Hepatic stellate cell (primary cell): Measurements from ENCODE around the gene TMEM229B.

Source experiments
- DNase-seq: peaks from one replicate; pipeline ENCODE4 v3.0.0; 2011; ENCODE audit warnings: low spot score

The TMEM229B gene

DNA sequence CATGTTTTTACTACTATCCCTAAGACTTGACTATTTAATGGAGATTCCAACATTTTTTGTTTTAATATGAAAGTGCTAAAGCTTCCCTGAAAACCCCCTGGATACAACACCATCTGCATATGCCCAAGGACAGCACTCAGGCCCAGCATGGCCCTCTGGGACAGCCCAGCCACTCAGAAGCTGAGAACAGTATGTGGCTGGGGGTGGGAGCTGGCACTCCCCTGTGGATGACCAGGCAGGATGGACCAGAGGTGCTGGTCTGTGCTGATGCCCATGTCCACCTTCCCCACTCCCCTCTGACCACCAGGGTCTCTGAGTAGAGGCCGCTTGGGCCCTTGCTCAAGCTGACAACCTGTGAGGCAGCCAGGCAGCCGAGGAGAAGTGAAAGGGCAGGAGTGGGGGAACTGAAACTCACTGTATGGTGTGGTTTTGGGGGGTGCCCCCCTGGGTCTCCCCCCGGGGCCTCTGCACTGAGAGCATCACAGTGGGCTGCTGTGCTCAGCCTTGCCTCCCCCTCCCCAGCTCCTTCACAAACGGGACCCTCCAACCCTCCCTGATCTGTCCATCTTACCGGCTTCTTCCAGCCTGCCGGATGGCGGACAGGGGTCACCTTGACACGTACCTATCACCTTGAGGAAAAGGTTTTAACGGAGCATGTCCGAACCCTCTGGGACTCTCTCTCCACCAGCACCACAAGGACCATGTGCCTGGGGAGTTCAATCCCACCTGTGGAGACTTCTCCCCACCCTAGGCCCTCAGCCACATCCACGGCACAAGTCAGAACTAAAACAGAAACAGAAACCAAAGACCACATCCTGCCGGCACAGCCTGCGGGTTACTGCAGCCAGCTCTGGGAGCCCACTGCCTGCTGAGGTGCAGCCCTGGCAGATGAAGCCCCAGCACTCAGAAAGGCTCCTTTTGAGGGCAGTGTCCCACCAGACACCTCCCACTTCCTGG lies at the start of gene TMEM229B:
TSS of gene TMEM229B (minus strand) at position 785 of the 957 bp plus-strand sequence. CDS start 14,798 bp downstream, outside the sequence.
- DNase-seq = peak; percentile 84

DNA sequence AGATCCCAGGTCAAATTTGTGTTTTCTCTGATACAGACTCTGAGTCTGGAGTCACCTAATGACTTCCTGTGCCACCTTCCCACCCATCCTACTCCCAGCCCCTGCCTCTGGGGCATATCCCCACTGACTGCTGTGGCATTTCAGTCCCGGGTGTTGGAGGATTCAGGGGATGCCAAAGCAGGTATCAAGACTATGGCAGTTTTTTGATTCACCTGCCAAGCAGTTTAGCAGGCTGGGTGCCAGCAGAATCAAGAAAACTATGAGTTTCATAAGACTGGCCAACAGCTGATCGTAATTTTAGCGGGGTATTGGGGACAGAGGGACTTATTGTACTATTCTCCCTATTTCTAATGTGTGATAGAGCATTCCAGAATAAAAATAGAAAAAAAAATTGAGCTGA lies 49.2 kb upstream of the TMEM229B start:
- DNase-seq = no peak

DNA sequence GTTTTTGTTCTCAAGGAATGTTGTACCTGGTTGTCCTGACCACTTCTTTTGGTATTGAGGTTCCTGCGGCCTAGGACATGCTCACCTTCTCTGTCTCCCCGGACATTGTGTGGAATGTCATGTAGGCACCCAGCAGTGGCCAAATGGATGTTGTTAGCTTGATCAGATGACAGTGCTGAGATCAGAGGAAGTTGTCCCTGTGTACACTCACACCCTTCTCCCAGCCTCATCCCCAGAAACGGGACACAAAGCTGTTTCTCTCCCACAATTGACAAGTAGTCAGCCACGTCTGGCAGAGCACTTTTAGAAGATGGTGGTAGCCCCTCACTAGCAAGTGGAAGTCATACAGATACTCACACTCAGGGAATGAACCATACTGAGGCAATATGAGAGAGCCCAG lies 47.6 kb upstream of the TMEM229B start:
- DNase-seq = no peak

DNA sequence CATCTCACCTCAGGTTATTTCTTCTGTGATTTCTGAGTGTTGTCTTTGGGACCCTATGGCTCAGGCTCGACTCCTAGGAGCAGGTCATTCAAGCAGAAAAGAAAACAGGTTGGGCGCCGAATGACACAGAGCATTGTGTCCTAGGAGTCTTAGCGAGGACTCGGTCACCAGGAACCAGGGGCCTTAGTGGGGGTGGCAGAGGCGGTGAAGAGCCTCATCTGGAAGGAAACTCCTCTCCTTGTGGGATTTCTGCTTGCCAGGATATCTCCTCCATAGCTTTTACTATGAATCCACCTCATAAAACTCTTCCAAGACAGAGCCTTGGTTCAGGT lies 45.2 kb upstream of the TMEM229B start:
- no peak for DNase-seq

DNA sequence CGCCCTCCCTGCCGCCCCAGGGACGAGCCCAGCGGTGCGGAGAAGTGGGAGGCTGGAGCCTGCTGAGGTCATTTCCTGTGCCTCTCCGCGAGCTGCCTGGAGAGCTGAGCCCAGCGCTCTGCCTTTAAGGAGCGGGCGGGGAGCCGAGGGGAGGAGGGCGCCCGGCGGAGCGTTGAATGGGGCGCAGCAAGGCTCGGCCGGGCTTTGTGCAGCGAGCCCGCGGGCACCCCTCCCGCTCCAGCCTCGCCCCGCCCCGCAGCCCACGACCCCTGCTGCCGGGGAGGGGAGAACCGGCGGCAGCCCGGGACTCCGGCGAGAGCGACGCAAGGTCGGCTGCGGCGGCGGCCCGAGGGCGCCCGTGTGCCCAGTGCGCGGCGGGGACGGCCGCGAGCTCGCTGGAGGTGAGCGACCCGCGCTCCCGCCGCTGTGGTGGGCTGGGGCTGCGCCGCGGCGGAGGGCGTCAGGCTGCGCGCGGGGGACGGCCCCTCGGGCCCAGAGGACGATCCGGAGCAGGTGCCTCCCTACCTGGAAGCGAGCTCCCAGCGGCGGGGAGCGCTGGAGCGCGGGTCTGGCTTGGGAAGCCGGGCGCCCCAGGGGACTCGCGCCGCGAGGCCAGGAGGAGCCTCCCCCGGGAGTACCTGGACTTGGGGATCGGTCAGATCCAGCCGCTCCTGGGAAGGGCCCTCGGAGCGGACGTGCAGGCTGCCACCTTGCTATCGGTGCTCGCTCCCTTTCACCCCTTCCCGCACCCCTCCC lies 44.7 kb upstream of the TMEM229B start, which contains the start of gene PLEKHH1:
TSS of gene PLEKHH1 (plus strand) at position 293 of the 756 bp plus-strand sequence. CDS start 8,578 bp downstream, outside the sequence.
- DNase-seq = peak; percentile 76

DNA sequence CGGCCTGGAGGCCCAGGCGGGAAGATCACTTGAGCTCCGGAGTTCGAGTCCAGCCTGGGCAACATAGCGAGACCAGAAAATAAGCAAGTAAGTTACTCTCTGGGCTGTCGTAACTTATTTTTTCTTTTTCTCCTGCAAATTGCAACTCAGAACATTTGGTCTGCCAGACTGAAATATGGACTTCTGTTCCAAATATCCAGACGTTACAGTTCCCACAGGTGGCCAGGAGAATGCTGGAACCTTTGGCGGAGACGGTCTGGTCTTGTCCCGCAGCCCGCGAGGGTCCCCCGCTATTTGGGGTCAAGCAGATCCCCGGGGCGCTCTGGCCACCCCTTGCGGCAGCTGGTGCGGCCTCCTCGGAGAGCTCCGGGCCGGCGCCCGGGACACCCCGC lies 44.1 kb upstream of the TMEM229B start:
- no peak for DNase-seq

DNA sequence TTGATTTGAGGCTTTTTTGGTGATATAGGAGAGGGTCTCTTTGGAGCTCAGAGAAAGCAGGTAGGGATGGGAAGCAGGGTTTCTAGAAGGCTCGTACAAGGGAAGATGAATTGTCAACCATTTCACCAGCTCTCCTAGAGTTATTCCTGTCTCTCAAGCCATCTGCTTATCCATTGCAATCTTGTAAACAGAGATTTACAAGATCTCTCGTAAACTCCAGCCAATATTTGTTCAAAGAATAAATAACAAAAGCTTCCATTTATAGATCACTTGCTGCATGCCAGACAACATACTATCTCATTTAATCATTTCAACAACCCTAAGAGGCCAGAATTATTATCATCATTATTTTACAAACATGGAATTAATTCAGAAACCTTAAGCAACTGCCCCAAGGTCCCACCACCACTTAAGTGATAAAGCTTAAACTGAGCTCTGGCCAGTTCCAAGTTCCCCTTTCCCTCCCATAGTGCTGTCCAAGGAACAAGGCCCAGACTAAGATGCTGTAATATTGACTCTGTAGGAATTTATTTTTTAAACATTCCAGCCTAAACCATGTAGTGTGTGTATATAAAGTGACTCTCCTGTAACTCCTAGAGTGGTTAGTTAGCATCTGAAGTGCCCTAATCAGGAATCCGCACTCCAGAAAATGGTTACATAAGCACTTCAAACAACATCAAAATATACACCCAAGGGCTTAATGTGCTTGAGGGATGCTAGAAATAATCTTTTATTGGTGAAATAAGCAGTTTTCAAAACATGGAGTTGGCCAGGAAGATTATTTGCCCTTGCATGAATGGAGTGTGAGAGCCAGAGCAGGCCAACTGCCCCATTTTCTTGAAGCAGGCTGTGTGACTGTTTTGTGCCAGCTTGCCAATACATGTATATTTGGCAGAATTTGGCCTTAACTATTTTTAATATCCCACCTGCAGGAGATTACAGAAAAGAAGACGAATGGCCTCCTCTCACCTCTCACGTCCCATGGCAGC lies 41.7 kb upstream of the TMEM229B start:
- no peak for DNase-seq

DNA sequence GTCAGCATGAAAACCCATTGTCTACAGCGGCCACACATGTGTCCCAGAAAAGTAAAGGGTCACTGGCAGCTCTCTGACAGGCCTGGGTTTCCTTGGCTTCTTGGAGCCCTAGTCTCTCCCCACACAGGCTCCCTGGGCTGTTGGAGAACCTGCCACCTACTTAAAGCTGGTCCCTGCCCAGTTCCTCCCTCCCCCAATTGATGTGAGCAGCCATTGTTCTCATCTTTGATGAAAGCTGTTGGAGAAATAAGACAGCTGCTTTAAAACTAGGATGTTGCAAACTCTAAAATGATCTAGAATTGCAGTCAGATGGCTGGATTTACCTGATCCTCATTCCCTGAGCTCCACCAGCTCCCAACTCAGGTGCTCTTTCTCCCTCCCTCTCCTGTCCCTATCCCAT lies 39.8 kb upstream of the TMEM229B start:
- no peak for DNase-seq

DNA sequence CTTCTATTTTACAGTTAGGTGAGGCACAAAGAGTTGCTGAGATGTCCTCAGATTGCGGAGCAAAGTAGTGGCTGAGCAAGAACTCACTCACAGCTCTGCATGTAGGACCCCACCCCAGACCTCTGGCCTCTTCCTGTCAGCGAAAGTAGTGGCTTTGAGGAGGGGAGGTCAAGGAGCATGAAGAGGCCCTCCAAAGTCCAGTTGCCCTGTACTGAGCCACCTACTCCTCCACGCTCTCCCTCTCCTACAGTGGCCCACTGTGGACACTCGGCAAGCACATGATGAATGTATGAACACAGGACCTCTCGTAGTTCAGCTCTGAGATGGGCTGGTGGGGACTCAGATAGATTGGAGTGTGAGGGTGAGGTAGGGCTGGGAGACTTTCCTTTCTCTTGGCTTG lies 39.2 kb upstream of the TMEM229B start:
- no peak for DNase-seq

DNA sequence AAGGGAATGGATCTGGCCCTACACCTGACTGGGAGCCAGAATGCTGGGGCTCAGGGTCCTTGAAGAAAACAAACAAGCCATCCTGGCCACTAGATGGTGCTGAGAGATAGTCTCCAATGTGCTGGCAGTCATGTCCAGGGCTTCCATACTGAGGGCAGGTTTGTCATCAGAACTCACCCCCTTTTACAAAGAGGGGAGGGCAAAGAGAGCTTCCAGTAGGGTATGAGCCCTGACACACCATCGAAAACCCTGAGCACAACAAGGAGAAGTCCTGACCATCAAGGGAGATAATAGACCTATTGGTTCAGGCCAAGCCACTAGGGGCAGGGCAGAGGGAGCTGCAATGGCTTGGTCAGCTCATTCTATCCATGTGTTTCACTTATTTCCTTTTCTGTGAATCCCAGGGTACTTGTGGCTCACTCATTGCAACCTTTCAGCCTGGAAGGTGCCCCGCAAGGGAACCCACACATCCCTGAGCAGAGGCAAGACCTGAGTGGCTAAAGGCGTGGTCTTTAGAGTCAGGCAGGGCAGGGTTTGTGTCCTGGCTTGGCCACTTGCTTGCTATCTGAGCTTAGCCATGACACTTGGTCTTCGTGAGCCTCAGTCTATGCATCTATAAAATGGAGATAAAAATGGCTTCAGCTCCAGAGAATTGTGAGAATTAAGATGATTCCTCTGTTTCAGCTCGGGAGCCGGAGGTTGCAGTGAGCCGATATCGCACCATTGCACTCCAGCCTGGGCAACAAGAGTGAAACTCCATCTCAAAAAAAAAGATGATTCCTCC lies 38.3 kb upstream of the TMEM229B start:
- DNase-seq = peak; percentile 42

DNA sequence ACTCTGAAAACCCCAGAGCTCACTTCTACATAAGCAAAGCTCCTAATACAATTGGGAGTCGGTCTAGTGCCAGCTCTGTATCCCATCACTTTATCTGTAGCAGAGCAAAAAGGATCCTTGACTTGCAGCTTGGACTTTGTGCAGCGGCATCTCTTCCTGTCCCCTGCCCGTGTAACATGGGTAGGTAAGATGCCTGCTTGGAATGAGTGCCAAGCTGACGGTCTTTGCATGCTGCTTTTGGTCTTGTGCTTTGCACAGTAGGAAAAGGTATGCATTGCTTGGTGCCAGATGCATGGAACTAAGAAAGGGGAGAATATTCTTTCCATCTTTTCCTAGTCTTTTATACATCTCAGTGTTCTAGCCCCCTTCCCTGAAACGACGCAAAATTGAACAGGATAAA lies 37.7 kb upstream of the TMEM229B start:
- no peak for DNase-seq

DNA sequence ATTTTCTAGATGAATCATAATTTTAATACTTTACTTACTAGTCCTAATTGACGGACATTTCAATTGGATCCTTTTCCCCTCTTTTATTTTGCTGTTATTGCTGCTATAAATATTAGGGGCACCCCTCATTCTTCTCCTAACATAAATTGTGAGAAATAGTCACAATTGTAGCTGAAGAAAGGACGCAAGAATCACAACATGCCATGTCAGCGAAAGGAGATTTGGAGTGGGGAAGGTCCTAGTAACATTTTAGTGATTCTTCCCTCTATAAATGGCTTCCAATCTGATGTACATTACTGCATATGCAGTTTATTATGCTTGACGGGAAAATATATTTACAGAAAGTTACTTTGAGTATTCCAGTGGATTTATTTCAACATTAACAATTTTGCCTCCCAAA lies 36.9 kb upstream of the TMEM229B start:
- DNase-seq = no peak

DNA sequence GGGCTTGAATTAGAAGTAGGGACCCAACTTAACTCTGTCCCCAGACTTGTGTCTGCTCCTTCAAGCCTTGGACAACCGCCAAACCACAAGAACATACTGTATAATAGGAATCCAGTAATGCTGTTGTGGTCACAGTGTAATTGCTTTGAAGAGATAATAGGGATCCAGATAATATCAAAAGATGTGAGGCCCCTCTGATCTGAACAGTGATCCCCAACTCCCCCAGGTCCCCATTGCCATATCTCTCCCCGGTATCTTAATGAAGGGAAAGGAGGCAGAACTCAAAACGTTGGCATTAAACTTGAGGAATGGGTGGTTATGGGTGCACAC lies 36.1 kb upstream of the TMEM229B start:
- DNase-seq = no peak

DNA sequence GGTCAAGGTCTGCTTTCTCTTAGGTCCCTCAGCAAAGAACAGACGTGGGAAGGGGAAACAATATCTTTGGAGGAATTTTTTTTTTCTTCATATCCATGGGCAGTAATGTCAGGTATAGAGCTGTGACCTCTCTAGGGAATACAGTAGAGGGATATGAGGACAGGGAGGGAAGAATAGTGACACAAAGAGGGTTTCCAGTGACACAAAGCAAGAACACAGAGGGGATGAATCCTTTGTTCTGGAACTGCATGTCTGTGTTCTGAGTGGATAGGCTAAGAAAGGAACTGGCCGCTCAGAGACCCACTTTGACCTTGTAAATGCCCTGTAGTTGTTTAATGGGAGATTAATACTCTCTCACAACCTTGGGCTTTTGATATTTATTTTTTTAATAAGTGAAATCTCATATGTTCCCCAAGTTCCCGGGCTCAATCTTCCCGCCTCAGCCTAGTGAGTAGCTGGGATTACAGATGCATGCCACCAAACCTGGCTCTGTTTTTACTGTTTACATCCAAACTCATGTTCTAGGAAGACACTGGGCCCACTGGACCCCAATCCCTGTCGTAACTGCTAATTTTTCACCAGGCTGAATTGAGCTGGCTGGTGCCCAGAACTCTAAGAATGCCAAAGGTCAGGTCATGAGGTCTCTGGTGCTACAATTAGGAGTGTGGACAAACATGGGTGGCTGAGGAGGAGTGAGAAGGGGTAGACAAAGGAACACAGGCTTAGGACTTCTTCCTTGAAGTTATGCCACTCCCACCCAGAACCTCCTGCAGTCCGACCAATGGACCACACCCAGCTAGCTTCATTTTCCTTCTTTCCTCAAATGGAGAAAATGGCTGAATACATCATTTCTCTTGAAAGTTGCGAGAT lies 35.5 kb upstream of the TMEM229B start:
- DNase-seq = no peak

DNA sequence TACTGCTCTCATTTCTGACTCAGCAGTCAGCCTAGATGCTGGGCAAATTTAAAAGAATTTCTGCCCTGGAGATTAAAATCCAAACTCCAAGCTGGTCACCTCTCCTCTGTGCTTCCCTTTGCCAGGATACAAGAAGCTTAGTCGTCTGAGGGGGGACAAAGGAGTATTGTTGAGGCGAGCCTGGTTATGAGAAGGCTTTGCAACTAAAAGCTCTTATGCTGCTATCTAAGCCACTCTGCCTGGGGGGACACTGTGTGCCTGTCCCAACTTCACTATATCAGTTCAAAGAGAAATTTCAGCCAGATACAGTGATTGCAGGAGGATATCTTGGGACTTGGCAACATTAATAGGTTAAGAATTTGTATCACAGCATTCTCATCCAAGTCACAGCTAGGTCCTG lies 33.7 kb upstream of the TMEM229B start:
- no peak for DNase-seq

DNA sequence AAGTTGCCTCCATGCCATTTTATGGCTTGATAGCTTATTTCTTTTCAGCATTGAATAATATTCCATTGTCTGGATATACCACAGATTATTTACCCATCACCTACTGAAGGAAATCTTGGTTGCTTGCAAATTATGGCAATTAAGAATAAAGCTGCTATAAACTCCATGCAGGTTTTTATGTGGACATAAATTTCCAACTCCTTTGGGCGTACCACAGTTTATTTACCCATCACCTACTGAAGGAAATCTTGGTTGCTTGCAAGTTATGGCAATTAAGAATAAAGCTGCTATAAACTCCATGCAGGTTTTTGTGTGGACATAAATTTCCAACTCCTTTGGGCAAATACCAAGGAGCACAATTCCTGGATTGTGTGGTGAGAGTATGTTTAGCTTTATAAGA lies 32.0 kb upstream of the TMEM229B start:
- DNase-seq = no peak

DNA sequence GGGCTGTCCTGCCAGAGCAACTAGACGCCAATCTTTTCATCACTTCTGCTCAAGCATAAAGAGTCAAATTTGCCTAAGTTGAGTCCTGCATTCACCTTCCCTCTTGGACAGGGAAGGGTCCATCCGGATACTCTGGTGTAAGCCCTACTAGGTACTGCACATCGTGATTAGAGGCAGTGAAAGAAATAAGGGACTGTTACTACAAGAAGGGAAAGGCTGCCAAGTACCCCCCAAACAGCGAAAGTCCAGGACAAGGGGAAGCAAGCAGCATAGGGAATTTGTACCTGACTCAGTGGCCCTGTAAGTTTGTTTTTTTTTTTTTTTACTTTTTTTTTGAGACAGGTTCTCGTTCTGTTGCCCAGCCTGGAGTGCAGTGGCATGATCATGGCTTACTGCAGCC lies 30.9 kb upstream of the TMEM229B start:
- DNase-seq = no peak

DNA sequence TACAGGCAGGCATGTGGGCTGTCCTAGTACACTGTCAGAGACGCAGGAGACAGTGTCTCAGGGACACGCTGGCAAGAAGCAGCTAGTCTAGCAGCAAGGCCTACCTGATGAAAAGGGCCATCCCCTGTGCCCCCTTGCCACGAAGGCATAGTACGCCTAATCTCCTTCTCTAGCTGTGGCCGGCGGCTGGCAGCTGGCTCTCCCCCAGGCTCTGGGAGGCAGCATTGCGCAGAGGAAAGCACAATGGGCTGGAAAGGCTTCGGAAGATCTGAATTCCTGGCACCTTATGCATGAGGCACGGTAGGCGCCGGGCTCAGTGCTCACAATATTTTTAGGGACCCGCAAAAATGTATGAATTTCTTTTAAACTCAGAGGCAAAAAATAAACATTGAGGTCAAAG lies 28.6 kb upstream of the TMEM229B start:
- DNase-seq = no peak

DNA sequence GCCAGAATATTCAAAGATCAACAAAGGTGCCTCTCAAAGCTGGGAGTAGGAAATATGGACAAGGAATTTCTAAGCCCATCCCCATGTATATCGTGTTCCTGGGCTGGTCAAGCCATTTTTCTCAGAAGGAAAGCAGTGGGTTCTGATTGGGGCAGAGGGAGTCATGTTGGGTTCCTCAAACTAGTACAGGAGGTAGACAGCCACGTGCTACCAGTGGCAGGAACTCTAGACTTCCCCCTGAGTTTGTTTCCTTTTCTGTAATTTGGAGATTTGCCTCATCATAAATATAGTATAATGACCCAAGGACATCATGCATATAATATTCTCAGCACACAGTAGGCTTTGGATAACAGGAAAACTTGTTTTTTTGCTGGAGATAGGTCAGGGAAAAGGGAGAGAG lies 28.2 kb upstream of the TMEM229B start:
- no peak for DNase-seq

DNA sequence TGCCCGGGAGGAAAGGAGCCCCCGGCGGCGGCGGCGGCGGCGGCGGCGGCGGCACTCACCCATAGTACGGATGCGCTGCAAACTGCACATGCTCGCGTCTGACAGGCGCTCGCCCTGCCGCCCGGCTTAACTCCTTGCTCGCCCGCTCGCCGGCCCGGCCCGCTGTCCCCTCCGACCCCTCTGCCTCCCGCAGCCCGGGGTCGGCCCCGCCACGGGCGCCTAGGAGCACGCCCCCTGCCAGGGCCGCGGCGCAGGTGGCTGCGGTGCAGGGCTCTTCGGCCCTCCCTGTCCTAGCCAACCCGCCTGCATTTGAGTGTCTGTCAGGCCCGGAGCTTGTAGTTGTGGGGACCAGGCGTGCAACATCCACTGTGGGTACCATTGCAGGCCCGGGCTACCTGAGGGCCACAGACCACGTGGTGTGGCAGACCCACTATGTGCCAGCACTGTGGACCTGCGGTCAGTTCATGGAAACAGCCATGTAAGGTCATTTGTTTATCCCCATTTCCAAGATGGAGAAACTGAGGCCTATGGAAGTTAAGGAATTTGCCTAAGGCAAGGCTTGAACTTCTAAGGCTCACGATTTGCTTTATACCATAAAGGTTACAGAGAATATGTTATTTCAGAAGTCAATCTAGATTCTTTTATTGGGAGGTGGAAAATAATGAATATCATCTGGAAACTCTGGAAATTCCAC lies 27.0 kb upstream of the TMEM229B start:
- DNase-seq = peak; percentile 35
